MV-4-11 (cell line): ENCODE measurements around the gene SCN1A.
A peak's percentile ranks its signal among the peaks of the same experiment; 100 is the strongest.
"Not testable (repeated sequence)": the region's sequence is repeated elsewhere in the genome, so short reads cannot be mapped to it uniquely, and the experiment has no call there.

Source experiments
- DNase-seq: peaks from one replicate; lab custom pipeline; 2025; lab: John Stamatoyannopoulos, UW

The SCN1A gene

DNA sequence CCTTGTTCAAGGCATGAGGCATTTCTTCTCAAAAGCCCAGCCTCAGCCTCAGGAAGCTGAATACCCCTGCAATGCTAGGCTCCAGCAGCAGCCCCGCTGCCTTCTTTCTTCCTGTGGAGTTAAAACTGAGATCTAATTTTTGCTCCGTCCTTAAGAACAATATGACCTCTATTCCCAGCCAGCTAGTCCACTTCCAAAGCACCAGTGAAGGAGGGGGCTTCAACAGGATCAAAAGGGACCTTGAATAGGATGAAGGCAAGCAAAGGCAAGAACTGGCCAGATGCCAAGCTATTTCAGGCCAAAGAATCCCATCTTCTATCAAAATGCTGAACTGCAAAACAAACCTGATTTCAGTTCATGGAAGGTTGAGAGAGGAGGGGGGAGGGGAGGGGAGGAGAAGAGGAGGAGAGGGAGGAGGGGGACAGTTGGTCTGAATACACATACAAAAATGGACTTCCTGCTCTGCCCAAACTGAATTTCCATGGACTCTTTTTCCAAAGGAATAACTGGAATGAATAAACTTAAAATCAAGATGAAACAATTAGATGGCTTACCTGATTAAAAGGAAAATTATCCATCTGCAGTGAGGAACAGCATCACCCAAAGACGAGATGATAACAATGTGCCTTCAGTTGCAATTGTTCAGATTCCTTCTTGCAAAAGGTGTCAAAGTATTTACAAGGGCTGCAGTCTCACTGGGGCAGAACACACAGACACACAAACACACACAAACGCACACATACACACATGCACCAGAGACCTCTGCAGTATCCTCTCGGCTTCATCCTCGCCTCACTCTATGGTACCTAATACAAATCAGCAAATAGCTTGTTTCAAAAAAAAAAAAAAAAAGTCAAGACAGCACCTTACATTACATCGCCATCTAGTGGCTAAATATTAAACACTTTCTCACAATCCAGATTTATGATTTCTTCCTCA lies at the start of gene SCN1A:
Gene SCN1A, minus strand, starts transcription at position 804 of the 939 bp plus-strand sequence. CDS start 54,399 bp downstream, outside the sequence.
- DNase-seq, result peak; percentile 7

DNA sequence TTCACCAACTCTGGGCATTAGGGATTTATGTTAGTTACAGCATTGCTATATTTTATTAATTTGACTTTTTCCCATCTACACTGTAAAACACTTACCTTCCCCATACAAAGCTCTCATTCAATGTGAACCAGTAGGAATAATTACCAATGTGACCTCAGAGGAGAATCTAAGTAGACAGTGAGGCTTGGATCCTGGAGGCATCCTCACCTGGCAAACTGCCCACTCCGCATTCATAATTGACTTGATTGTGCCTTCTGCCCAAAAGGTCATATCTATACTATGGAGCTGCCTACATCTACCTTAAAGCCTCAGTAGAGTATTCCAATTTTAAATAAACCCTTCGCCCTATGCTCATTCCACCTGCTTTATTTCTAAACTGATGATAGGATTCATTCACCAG lies 45.4 kb upstream of the SCN1A start:
- DNase-seq, result no peak

DNA sequence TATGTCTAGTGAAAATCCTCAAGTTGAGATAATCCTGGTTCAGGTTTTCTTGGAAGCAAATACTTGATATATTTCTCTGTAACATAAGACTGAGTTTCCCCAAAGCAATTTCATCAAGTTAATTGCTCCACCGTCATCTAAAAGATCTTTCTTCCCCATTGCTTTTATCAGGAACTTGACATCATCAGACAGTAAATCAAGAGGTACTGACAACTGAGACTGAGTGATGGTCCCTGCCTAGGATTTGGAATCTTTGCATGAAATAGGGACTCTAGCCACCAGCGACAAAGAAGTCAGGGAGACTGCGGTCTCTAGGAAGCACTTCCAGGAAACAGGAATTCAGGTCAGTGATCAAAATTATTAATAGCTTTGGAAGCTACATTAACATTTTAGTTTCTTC lies 43.4 kb upstream of the SCN1A start:
- no peak for DNase-seq

DNA sequence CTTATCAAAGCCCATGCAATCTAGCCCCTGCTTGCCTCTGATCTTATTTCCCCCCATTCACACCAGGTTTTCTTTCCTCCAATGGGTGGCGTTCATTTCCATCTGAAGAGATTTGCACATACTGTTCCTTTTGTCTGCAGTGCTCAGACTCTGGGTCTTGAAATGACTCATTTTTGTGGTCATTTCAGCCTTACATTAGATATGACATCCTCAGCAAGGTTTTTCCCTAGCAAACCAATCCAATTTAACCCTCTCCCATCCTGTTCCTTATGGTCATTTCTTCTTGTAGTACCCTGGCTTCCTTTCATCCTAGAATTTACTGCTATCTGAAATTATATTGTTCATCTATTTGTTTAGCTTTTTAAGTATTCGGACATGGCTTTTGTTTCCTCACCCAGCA lies 42.5 kb upstream of the SCN1A start:
- DNase-seq, result peak; percentile 7

DNA sequence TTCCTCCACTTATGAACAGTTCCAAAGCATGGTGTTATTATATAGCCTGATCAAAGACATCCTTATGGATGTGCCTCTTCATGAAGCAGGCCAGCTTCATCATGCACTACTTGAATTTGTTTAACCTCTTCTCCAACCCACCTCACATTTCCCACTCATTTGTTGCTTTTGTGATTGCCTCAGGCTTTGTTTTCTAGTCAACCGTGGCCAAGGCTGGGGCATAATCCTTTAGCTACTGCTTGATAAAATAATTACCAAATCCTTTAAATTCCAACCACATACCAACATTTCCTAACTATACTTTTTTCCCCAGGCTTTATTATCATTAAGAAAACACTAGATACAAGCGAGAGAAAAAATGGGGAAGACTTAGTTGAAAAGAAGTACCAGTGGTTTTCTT lies 39.6 kb upstream of the SCN1A start:
- DNase-seq, result no peak

DNA sequence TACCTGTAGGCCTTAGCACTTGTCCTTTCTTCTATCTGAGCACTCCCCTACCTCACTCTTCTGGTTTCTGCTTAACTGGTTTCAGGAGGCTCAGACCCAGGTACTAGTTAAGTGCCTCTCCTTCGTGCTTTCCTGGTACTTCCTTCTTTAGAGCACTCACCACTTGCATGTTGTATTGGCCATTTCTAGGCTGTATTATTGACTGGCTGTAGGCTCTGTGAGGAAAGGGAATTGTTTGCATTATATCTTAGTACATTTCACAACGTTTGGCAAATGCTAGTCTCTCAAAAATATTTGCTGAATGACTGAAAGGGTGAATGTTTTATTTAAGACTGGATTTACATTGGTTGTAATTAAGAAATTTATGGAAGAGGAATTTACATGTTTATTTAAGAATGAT lies 36.0 kb upstream of the SCN1A start:
- no peak for DNase-seq

DNA sequence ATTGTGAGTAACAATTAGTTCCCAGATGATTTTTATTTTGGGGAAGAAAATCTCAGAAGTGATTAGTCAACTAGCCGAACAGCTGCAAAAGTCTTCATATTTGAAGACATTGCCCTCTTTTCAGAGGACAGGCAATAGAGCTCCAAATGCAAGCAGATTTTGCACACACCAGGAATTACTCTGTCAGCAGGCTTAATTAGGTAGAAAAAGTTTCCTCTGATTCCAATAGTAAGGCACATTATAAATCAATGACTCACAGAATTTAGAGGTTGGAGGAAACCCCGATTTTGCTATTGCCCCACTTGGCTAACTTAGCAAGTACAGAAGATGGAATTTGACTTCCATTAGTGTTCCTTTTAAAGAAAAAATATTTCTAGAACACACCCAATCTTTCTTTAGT lies 30.7 kb upstream of the SCN1A start:
- DNase-seq, result no peak

DNA sequence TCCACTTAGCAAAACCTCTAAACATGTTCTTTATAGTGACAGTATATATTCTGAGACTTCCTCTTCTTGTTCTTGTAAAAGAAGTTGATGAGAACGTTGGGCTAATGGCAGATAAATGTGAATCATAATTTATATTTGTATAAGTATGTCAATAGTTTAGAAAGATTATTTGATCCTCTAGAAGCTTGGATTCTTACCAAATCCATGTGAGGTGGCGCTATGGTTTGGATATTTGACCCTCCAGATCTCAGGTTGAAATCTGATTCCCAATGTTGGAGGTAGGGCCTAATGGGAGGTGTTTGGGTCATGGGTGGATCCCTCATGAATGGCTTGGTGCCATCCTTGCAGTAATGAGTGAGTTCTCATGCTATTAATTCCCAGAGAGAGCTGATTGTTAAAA lies 29.8 kb upstream of the SCN1A start:
- DNase-seq, result no peak

DNA sequence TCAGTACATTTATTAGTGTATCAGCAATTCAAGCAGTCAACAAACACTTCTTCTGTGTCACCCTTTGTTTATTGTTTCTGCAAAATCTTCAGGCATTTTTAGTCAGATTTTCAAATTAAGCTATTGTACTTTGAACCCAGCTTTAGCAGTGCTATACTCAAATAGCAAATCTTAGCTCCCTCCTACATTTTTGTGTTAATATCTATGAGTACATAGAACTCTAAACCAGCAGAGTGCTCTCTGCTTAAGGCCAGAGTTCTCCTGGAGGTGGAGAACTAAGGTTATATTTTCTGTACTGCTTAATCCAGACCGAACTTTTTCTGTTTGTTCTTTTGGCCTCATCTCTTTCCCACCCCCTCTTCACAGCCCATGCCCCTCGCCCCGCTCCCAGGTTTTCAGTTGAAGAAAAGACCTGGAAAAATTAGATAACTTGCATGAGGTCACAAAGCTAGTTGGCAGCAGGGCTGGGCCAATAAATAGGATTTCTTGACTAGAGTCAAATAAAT lies 29.2 kb upstream of the SCN1A start:
- DNase-seq, result no peak

DNA sequence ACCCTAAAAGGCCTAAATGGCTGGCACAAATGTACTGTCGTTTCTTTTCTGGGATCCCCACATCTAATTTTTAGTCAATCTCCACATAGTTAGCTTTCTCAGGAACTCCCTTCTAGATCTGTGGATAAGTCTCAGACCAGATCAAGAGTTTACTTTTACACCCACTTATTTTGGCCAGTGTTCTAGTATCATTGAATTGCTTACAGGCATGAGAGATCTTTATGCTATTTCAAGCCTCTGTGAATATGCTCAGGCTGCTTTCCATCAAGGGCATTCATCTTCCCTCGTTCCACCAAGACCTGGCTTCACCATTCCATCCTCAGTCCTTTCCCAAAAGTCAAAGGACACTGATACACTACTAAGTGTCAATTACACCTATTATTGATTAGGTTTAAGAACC lies 27.8 kb upstream of the SCN1A start:
- DNase-seq, result no peak

DNA sequence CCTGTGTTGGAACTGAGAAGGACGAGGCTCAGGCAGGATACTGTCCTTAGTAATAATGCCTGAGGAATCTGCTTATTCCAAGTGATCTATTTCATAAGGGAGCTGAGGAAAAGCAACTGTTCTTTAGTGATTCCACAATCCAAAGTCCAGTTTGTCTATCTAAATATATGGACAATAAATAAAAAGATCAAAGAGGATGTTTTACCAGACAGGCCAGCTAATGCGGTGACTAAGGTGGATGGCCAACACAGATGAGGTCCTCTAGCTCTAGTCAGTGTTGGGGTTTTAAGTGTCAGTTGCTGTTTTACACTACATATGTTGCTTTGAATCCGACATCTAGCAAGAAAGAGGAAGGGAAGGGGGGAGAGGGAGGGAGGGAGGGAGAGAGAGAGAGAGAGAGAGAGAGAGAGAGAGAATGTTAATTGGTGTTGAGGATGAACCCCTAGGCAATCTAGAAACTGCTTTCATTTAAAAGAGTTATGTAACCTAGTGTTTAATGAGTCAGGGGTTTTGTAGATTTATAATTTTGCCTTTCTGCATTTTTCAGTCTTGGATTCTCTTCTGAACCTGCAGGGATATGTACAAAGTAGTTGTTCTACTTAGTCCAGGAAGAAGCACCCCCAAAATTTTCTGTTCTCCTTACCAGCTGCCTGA lies 27.0 kb upstream of the SCN1A start:
- DNase-seq, result no peak

DNA sequence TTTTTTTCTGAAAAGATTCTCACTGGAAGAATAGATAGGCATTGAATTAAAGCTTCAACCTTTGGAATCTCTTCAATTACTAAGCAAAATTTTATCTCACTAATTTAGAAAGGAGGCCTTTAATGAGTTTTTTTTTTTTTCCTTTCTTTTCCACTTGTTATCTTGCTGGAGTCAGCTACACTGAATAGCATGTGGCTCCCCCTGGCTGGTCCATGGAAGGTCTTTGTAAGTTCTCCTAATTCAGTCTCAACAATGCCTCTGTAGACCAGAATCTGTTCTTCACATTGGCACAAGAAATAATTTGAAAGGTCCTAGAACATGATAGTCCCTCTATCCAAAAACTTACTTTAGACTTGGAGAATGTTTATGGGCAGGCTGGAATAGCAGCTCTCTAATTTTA lies 24.2 kb upstream of the SCN1A start:
- DNase-seq, result no peak

DNA sequence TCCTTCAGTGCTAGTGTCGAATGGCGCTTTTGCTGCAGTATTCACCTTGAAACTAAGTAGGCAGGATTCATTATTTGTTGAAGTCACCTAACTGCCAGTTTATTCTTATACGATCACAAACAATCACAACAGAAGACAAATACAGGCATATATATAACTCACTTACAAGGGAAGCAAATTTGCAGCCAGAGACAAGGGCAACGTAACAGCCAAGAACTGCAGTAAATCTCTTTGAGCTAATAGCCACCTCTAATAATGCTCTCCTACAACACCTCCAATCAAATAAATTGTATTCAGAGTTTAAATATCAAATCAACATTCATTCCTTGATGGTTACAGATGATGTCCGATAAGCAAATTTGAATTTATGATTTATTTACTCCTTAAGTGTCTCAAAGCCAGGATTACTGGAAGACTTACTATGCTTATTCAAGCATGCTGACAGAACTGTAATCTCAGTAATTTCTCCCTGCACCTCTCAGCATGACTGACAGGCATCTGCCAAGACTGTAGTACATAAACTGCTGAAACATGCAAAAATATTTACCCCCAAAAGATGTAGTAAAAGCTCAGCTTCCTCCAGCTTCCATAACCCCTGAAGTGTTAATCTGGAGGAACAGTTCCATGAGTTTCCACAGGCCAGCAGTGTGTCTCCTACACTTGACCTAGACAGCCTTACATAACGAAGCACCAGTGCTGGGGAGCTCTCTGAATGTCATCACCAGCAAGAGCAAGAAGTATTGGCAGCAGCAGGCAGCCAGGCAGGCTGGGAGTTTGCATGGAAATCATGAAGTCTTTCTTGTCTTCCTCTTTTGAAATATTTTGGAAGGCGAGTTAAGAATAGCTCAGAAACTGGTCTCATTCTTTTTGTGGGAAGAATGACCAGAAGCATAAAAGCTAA lies 20.9 kb upstream of the SCN1A start:
- DNase-seq, result no peak

DNA sequence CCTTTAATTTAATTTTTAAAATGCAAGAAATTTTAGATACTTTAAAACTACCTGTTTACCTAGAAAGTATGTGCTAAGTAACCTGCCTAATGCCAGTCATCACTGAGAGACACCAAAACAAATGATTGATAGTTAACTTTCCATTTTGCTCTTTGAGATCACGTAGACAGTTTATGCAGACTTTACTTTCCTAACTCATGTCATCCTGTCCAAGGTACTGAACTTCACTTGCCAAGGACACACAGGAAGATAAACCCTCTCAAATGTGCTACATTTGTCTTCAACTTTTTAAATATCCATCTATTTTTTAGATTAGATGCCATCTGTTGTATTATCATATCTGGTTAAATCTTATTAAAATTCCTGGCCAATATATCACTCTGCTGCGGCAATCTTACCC lies 20.1 kb upstream of the SCN1A start:
- DNase-seq, result no peak

DNA sequence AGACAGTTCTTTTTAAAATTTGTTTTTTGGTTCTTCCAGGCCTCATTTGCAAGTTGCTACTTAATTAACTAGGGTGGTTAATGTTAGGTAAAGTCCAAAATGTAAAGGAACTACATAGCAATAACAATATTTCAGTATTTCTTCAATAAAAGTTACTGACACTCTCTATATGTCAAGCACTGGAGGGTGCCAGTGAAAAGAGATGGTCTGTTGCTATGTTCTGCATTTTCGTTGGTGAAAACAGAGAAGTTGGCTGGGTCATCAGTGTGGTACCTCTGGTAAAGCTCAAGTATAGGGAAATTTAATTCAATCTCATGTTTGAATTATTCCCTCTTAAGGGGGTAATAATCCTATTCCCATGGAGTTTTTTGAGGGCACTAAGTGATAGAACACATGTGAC lies 16.3 kb upstream of the SCN1A start:
- no peak for DNase-seq

DNA sequence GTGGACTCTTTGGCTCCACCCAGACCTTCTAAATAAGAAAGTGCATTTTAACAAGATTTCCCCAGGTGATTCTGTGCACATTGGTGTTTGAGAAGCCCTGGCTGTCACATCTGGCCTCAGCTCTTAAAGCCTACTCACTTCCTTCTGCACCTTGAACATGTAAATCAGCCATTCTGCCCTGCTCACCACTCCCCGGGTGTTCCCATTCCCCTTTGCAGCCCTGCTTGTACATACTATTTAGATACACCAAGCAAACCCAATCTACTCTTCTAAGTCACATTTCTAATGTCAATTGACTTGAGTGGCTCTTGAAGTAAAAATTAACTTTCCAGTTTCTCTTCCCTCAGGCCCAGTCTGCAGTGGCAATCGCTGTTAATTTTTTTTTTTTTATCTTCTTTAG lies 13.1 kb upstream of the SCN1A start:
- no peak for DNase-seq

DNA sequence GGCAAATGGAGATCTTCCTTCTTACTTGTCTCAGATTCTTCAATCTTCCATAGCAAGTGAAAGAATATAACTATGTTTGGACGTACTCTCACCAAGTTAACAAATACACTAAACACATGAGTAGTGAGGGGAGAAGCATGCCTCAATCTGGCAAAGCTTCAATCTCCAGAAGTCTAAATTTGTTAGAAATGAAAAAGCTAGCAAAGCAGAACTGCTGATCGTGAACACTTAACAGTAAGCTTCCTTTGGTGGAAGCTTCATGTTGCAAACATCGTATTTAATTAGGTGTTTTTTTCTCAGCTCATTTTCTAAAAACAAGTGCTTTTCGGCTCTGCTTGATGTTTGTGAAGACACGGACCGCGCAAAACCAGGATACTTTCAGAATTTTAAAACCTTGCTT lies 12.7 kb upstream of the SCN1A start:
- no peak for DNase-seq

DNA sequence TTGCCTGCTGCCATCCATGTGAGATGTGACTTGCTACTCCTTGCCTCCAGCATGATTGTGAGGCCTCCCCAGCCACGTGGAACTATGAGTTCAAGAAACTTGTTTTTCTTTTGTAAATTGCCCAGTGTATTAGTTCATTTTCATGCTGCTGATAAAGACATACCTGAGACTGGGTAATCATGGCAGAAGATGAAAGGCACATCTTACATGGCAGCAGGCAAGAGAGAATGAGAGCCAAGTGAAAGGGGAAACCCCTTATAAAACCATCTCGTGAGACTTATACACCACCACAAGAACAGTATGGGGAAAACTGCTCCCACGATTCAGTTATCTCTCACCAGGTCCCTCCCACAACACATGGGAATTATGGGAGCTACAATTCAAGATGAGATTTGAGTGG lies 11.7 kb upstream of the SCN1A start:
- not testable (repeated sequence) for DNase-seq

DNA sequence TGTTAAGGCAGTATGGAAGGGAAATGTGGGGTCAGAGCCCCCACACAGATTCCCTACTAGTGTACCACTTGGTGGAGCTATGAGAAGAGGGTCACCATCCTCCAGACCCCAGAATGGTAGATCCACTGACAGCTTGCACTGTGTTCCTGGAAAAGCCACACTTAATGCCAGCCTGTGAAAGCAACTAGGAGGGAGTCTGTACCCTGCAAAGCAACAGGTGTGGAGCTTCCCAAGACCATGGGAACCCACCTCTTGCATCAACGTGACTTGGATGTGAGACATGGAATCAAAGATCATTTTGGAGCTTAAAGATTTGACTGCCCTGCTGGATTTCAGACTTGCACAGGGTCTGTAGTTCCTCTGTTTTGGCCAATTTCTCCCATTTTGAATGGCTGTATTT lies 10.8 kb upstream of the SCN1A start:
- no peak for DNase-seq

DNA sequence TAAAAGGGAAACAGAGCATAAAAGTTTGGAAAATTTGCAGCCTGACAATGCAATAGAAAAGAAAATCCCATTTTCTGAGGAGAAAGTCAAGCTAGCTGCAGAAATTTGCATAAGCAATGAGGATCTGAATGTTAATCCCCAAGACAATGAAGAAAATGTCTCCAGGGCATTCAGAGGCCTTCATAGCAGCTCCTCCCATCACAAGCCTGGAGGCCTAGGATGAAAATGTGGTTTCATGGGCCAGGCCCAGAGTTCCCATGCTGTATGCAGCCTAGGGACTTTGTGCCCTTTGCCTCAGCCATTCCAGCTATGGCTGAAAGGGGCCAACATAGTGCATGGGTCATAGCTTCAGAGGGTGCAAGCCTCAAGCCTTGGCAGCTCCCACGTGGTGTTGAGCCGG lies 10.3 kb upstream of the SCN1A start:
- DNase-seq, result no peak

DNA sequence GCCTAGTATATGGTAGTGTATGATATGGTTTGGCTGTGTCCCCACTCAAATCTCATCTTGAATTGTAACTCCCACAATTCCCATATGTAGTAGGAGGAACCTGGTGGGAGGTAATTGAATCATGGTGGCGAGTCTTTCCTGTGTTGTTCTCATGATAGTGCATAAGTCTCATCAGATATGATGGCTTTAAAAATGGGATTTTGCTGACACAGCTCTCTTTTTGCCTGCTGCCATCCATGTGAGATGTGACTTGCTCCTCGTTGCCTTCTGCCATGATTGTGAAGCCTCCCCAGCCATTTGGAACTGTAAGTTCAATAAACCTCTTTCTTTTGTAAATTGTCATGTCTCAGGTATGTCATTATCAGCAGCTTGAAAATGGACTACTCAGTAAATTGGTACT lies 9.5 kb upstream of the SCN1A start:
- no peak for DNase-seq

DNA sequence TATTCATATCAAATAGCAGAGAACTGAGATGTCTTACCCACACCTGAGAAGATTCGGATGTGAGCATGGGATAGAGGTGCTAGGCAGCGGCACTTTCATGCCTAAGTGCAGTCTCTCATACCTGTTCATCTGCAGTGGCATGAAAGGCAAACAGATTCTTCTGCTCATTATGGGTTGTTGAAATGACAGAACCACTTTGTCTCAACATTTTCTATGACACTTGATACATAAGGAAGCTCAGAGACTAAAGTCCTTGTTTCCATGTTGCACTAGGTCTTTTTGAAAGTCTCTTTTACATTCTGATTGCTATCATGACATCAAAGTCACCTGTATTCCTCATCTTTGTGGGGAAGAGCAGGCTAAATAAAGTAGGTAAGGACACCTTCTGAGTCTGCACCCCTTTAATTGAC lies 8.0 kb upstream of the SCN1A start:
- no peak for DNase-seq
